ENCODE data around the gene WNK2.
A peak's percentile ranks its signal among the peaks of the same experiment; 100 is the strongest.

Gene WNK2

DNA sequence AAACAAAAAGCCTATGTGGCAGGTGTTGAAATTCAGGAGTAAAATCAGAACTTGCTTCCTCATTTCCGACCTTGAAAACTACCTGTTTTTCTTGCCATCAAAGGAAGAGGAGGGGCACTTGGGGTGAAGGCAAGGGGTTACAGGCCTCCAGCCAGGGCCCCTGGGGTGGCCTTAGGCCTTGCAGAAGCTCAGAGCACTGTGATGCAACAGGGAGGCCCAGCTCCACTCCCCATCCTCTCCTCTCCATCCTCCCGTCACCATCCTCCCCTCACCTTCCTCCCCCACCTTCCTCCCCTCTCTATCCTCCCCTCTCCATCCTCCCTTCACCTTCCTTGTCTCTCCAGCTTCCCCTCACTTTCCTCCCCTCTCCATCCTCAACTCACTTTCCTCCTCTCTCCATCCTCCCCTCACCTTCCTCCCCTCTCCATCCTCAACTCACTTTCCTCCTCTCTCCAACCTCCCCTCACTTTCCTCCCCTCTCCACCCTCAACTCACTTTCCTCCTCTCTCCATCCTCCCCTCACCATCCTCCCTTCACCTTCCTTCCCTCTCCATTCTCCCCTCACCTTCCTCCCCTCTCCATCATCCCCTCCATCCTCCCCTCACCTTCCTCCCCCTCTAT, 111.6 kb downstream of the WNK2 start:
- DNase-seq (ENCODE audit: low read depth), result no peak

GRCh38 chr9:93296889-93297480, 113.0 kb downstream of the WNK2 start:
- DNase-seq (ENCODE audit: low read depth), result no peak

- DNase-seq (ENCODE audit: low read depth), result no peak
Observed at GRCh38 chr9:93297659-93298497, 113.9 kb downstream of the WNK2 start.

DNA sequence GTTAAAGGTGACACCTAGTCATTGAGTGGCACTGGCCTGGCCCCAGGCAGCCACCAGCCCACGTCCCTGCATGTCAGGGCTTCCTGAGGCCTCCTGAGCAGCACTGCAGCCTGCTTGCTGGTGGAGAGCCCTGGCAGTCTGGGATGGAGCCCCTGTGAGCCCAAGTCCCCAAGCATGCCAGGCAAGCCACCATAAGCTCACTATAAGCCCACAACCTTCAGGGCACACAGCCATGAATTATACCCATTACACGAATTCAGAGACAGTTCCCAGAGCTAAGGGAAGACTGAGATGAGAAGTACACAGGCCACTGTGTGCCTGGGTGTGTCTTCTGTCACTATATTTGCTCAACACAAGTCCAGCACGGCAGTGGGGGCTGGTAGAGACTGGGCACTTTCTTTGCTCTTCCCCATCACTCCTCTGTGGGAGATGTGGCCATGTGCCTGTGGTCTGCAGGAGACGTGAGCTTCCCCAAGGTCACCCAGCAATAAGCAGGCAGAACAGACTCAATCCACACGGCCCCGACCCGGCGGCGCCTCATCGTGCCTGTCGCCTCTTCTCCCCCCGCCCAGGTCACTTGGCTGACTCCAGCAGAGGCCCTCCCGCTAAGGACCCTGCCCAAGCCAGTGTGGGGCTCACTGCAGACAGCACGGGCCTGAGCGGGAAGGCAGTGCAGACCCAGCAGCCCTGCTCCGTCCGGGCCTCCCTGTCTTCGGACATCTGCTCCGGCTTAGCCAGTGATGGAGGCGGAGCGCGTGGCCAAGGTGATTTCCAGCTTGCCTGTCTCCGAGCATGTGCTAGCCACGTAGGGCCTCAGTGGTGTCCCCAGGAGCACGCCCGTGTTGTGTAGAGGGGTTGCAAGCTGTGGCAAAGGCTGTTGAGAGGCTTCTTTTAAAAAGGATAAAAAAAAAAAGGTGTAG, 114.8 kb downstream of the WNK2 start:
- DNase-seq (ENCODE audit: low read depth), result no peak

GRCh38 chr9:93299418-93300174, 115.7 kb downstream of the WNK2 start:
- no peak for DNase-seq (ENCODE audit: low read depth)

- DNase-seq (ENCODE audit: low read depth), result no peak
Observed at GRCh38 chr9:93300175-93300572, 116.2 kb downstream of the WNK2 start.

GRCh38 chr9:93300585-93301081, 116.7 kb downstream of the WNK2 start:
- DNase-seq (ENCODE audit: low read depth), result no peak

- no peak for DNase-seq (ENCODE audit: low read depth)
Observed at GRCh38 chr9:93301291-93301811, 117.4 kb downstream of the WNK2 start.

GRCh38 chr9:93301911-93302541, 118.1 kb downstream of the WNK2 start:
- DNase-seq (ENCODE audit: low read depth), result no peak

- peak; percentile 48 for DNase-seq (ENCODE audit: low read depth)
Observed at GRCh38 chr9:93302586-93303257, 118.8 kb downstream of the WNK2 start.

DNA sequence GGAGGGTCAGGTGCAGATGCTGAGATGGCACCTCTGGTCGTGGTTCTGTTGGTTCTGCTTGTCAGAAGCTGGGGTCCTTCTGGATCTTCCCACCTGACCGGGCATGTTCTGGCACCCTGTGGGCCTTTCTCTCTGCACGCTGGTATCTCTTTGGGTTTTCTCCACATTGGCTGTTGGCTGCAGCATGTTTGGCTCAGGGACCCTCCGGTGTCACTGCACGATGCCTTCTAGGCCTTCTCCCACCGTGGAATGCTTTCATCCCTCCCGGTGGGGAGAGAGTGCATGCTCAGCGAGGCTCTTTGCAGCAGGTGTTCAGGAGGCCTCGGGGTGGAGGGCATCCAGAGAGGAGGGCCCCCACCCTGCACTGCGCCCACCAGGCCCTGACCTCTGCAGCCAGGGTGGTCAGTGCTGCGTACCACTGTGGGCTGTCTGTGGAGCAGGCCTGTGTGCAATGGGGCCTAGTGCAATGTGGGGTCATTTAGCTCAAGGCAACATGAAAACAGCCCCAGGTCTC, 119.4 kb downstream of the WNK2 start:
- no peak for DNase-seq (ENCODE audit: low read depth)

GRCh38 chr9:93303806-93304573, 120.1 kb downstream of the WNK2 start:
- no peak for DNase-seq (ENCODE audit: low read depth)

- peak; percentile 27 for DNase-seq (ENCODE audit: low read depth)
Observed at GRCh38 chr9:93304574-93305496, 120.9 kb downstream of the WNK2 start.

- no peak for DNase-seq (ENCODE audit: low read depth)
Observed at GRCh38 chr9:93305497-93306020, 121.6 kb downstream of the WNK2 start.

DNA sequence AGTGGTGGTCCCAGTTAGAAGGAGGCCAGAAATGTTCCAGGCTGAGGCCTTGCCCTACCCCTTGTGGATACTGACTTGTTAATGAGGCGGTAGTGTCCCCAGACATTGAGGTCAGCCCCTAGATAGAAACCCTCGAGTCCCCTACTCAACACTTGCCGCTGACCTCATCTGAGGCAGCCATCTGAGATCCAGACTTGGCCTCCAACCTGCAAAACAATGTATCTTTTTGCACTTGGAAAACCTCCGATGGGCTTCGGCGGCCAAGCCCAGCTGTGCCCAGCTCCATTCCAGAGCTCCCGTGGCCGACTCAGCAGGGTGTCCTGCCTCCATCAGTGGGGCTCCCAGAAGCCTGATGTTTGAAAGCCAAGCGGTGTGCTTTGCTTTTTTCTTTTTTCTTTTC, 122.1 kb downstream of the WNK2 start:
- no peak for DNase-seq (ENCODE audit: low read depth)

GRCh38 chr9:93306579-93307091, 122.7 kb downstream of the WNK2 start:
- DNase-seq (ENCODE audit: low read depth), result no peak

DNA sequence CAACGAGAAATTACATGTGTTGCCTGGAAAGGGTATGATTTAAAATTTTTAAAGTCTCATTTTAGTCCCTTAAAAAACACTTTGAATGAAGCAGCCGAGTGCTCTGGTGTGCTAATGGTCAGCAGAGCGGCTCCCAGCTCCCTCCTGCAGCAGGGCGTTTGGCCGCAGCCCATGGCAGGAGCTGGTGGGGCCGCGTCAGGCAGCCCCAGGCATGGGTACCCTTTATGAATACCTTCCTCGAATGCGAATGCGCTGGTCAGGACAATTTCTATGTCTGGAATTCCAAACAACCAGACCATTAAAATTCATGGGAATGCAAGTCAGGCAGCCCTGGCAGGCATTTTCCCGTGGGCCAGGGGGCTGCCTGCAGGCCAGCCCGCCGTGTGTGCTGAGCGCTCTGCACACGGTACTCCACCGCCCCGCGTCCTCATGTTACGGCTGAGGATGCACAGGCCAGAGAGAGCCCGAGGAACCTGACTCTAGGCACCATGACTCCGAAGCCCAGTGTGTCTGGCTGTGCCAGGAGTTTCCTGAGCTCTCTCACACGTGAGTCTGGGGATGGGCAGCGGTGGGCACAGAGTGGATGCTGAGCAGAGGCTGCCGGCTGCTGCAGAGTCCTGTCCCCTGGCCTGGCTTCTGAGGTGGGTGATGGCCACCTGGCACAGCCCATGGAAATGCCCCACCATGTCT, 123.7 kb downstream of the WNK2 start:
- no peak for DNase-seq (ENCODE audit: low read depth)

Data from fibroblast of gingiva (primary cell).